HG03575 (cell line): Measurements from ENCODE around the gene RNASEH2A.
"Not testable (repeated sequence)": the region's sequence is repeated elsewhere in the genome, so short reads cannot be mapped to it uniquely, and the experiment has no call there.

Experiments used
- ATAC-seq: cut with Tn5 transposase; IDR thresholded peaks from one replicate; pipeline ENCODE4 v1.9.1; 2021; ENCODE audit not compliant: unreplicated experiment, insufficient number of reproducible peaks, low FRiP score; ENCODE audit errors: extremely low read depth

RNASEH2A gene

GRCh38 chr19:12843999-12844732, 37.8 kb downstream of the RNASEH2A start:
- no peak for ATAC-seq

- not testable (repeated sequence) for ATAC-seq
Observed at GRCh38 chr19:12846613-12847012, 40.2 kb downstream of the RNASEH2A start.

GRCh38 chr19:12847159-12848139, 41.1 kb downstream of the RNASEH2A start:
- ATAC-seq: no peak

- no peak for ATAC-seq
Observed at GRCh38 chr19:12856653-12857052, 50.3 kb downstream of the RNASEH2A start.

- no peak for ATAC-seq
Observed at GRCh38 chr19:12858041-12858928, 51.9 kb downstream of the RNASEH2A start.

- no peak for ATAC-seq
Observed at GRCh38 chr19:12859546-12859945, 53.2 kb downstream of the RNASEH2A start.
